HG03521 (cell line): ENCODE results near the gene ZNF341.

Source experiments
- ATAC-seq: cut with Tn5 transposase; IDR thresholded peaks from one replicate; pipeline ENCODE4 v1.9.1; 2021; ENCODE audit warnings: mild to moderate bottlenecking, moderate library complexity; ENCODE audit not compliant: unreplicated experiment

ZNF341 gene

DNA sequence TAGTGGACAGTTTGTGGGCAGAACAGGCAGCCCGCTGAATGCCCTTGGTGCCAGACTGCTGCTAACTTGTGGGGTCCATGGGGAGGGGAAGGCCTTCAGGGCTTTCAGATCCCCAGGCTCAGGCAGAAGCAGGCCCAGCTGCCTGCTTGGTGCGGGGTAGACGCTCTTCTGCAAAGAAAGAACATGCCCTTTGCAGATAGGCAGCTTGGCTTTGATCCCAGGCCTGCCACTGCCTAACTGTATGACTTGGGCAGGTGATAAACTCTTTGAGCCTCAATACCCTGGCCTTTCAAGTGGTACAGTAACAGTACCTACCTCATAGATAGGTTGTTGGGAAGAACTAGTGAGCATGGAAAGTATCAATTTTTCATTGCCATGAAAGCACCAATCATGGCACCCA, 107.8 kb downstream of the ZNF341 start:
- ATAC-seq: no peak

- ATAC-seq: no peak
These were observed 108.4 kb downstream of the ZNF341 start for GRCh38 chr20:33840160-33840559.

- no peak for ATAC-seq
These were observed 109.1 kb downstream of the ZNF341 start for GRCh38 chr20:33840759-33841435.

DNA sequence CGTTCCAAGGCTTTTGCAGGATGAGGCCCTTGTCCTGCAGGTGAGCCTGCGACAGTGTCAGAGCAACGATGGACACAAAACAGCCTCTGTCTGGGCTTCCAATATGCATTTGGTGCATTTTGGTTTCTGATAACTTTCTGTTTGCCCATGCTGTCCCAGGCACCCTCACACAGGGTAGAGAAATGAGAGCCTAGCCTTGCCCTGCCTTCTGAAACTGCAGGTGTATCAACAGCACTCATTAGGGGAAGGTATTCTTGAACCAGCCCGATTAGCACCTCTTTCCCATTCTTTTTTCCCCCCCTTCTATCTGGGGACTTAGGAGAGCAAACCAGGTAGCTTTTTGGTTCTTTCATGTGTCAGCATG, 109.6 kb downstream of the ZNF341 start:
- no peak for ATAC-seq
